ENCODE results near the gene ELP5. TPM values are rescaled to one million over a fixed set of nuclear protein-coding genes. Genes with fewer than 3 reads are reported as not detected.
A peak's percentile ranks its signal among the peaks of the same experiment; 100 is the strongest.

Gene ELP5
- total RNA-seq, 2 experiments from 2014 or later, result 84.6 to 97.3 TPM

GRCh38 chr17:7262935-7263800 lies 11.2 kb downstream of the ELP5 start:
- ChIA-PET CTCF (ENCODE audit: unreplicated experiment) (no interaction called here), POLR2A (interaction anchor here (1.0 kb wide), 1 partner anchor 46 kb away, joined by 3 read pairs; no protein-coding TSS in a partner anchor)
- H2AFZ ChIP-seq (ENCODE audit: low read length), result peak overlapping the region; percentile 62
- H3K4me2 ChIP-seq (ENCODE audit: low read length), result peak overlapping the region; percentile 65
- H3K4me3 ChIP-seq (ENCODE audit: low read depth, low read length, poor library complexity, severe bottlenecking), result peak overlapping the region; percentile 44
- TF ChIP-seq, protein P1, sequence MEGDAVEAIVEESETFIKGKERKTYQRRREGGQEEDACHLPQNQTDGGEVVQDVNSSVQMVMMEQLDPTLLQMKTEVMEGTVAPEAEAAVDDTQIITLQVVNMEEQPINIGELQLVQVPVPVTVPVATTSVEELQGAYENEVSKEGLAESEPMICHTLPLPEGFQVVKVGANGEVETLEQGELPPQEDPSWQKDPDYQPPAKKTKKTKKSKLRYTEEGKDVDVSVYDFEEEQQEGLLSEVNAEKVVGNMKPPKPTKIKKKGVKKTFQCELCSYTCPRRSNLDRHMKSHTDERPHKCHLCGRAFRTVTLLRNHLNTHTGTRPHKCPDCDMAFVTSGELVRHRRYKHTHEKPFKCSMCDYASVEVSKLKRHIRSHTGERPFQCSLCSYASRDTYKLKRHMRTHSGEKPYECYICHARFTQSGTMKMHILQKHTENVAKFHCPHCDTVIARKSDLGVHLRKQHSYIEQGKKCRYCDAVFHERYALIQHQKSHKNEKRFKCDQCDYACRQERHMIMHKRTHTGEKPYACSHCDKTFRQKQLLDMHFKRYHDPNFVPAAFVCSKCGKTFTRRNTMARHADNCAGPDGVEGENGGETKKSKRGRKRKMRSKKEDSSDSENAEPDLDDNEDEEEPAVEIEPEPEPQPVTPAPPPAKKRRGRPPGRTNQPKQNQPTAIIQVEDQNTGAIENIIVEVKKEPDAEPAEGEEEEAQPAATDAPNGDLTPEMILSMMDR (conservative IDR thresholded peaks at IDR 0.05; ENCODE audit: low read length), result no peak
- no peak for TF ChIP-seq EZH2phosphoT487 (IDR thresholded peaks at IDR 0.05; ENCODE audit: borderline replicate concordance, low read depth, low read length)
- intact Hi-C loops (cut with micrococcal nuclease; ENCODE audit: unreplicated experiment), result no loop called here
- peaks cover 15% of the 10 kb centered on the region for H3K36me3 ChIP-seq (ENCODE audit: insufficient read depth, low read length)
- no peaks in the 10 kb centered on the region for H3K9me2 ChIP-seq (ENCODE audit: insufficient read depth, low read length)
- no peaks in the 10 kb centered on the region for H3K9me3 ChIP-seq (ENCODE audit: low read length)
- H3K4me1 ChIP-seq (ENCODE audit: insufficient read depth, low read length, poor library complexity, severe bottlenecking), result peaks cover 17% of the 10 kb centered on the region
- H3K79me2 ChIP-seq (ENCODE audit: insufficient read depth, low read depth, low read length), result no peaks in the 10 kb centered on the region
- H3K27ac ChIP-seq (ENCODE audit: low read depth, low read length, poor library complexity, severe bottlenecking), result no peak overlapping the region
- H4K20me1 ChIP-seq (ENCODE audit: insufficient read depth, low read length), result no peaks in the 10 kb centered on the region
- BruUV-seq (replicated peaks), result no TSS peak
- no peak for DNase-seq (ENCODE audit: low spot score)

- intact Hi-C loops (cut with micrococcal nuclease; ENCODE audit: unreplicated experiment), result no loop called here
- no peak for TF ChIP-seq EZH2phosphoT487 (IDR thresholded peaks at IDR 0.05; ENCODE audit: borderline replicate concordance, low read depth, low read length)
- TF ChIP-seq, protein P1 (conservative IDR thresholded peaks at IDR 0.05; ENCODE audit: low read length), result no peak
- no peaks in the 10 kb centered on the region for H3K9me3 ChIP-seq (ENCODE audit: low read length)
- H3K9me2 ChIP-seq (ENCODE audit: insufficient read depth, low read length), result no peaks in the 10 kb centered on the region
- DNase-seq (ENCODE audit: low spot score), result no peak
- H3K79me2 ChIP-seq (ENCODE audit: insufficient read depth, low read depth, low read length), result no peaks in the 10 kb centered on the region
- peak overlapping the region; percentile 62; the same call in 1 of the 2 replicates for H2AFZ ChIP-seq (ENCODE audit: low read length)
- ChIA-PET CTCF (ENCODE audit: unreplicated experiment) (no interaction called here), POLR2A (interaction anchor here (1.0 kb wide), 1 partner anchor 46 kb away, joined by 3 read pairs; no protein-coding TSS in a partner anchor)
- peak overlapping the region; percentile 44 for H3K4me3 ChIP-seq (ENCODE audit: low read depth, low read length, poor library complexity, severe bottlenecking)
- H3K4me2 ChIP-seq (ENCODE audit: low read length), result peak overlapping the region; percentile 65; the same call in 1 of the 2 replicates
- no peak overlapping the region for H3K27ac ChIP-seq (ENCODE audit: low read depth, low read length, poor library complexity, severe bottlenecking)
- H3K36me3 ChIP-seq (ENCODE audit: insufficient read depth, low read length), result peaks cover 9% of the 10 kb centered on the region
- no peaks in the 10 kb centered on the region for H4K20me1 ChIP-seq (ENCODE audit: insufficient read depth, low read length)
- H3K4me1 ChIP-seq (ENCODE audit: insufficient read depth, low read length, poor library complexity, severe bottlenecking), result peaks cover 17% of the 10 kb centered on the region
- BruUV-seq (replicated peaks), result no TSS peak
Observed at GRCh38 chr17:7263801-7264078, 11.7 kb downstream of the ELP5 start.

- no TSS peak for BruUV-seq (replicated peaks)
Observed at GRCh38 chr17:7266784-7267183, 14.8 kb downstream of the ELP5 start.

More at GRCh38 chr17:7266784-7267183, 14.8 kb downstream of the ELP5 start:
- H2AFZ ChIP-seq (ENCODE audit: low read length), result no peak overlapping the region
- intact Hi-C loops (cut with micrococcal nuclease; ENCODE audit: unreplicated experiment), result no loop called here
- ChIA-PET POLR2A (interaction anchor here (0.7 to 1.2 kb wide), 2 partner anchors 30 to 94 kb away, joined by 3 to 4 read pairs; no protein-coding TSS in a partner anchor), CTCF (ENCODE audit: unreplicated experiment) (no interaction called here)
- no peaks in the 10 kb centered on the region for H3K9me3 ChIP-seq (ENCODE audit: low read length)
- no peaks in the 10 kb centered on the region for H3K9me2 ChIP-seq (ENCODE audit: insufficient read depth, low read length)
- H3K36me3 ChIP-seq (ENCODE audit: insufficient read depth, low read length), result no peaks in the 10 kb centered on the region
- no peak for TF ChIP-seq EZH2phosphoT487 (IDR thresholded peaks at IDR 0.05; ENCODE audit: borderline replicate concordance, low read depth, low read length)
- TF ChIP-seq, protein P1 (conservative IDR thresholded peaks at IDR 0.05; ENCODE audit: low read length), result no peak
- H3K4me1 ChIP-seq (ENCODE audit: insufficient read depth, low read length, poor library complexity, severe bottlenecking), result peaks cover 17% of the 10 kb centered on the region
- no peaks in the 10 kb centered on the region for H3K79me2 ChIP-seq (ENCODE audit: insufficient read depth, low read depth, low read length)
- H3K4me3 ChIP-seq (ENCODE audit: low read depth, low read length, poor library complexity, severe bottlenecking), result no peak overlapping the region
- H3K27ac ChIP-seq (ENCODE audit: low read depth, low read length, poor library complexity, severe bottlenecking), result no peak overlapping the region
- H4K20me1 ChIP-seq (ENCODE audit: insufficient read depth, low read length), result no peaks in the 10 kb centered on the region
- no peak for DNase-seq (ENCODE audit: low spot score)
- H3K4me2 ChIP-seq (ENCODE audit: low read length), result no peak overlapping the region

Measured in OCI-LY7 (cell line).